Activated CD8-positive, alpha-beta memory T cell treated with anti-CD3 and anti-CD28 coated beads for 24 hours (primary cell): ENCODE measurements around the gene OR2AG1.

Experiments used
- DNase-seq: peaks from one replicate; pipeline ENCODE4 v3.0.0-alpha.2; 2020

OR2AG1 gene

GRCh38 chr11:6782720-6783119 lies at the start of gene OR2AG1:
Gene OR2AG1 (plus strand): TSS chr11:6783020. CDS start chr11:6785038, 2,018 bp downstream.
- no peak for DNase-seq

- DNase-seq: no peak
Observed at GRCh38 chr11:6733326-6734275, 49.2 kb upstream of the OR2AG1 start.

GRCh38 chr11:6734616-6735015 lies 48.2 kb upstream of the OR2AG1 start:
- no peak for DNase-seq

- DNase-seq: no peak
Observed at GRCh38 chr11:6735306-6735705, 47.5 kb upstream of the OR2AG1 start.

- DNase-seq: no peak
Observed at GRCh38 chr11:6736495-6737121, 46.2 kb upstream of the OR2AG1 start.

- no peak for DNase-seq
Observed at GRCh38 chr11:6737872-6738466, 44.9 kb upstream of the OR2AG1 start.

- no peak for DNase-seq
Observed at GRCh38 chr11:6738590-6738989, 44.2 kb upstream of the OR2AG1 start.

- DNase-seq: peak; percentile 72
Observed at GRCh38 chr11:6742260-6742659, 40.6 kb upstream of the OR2AG1 start.

- DNase-seq: no peak
Observed at GRCh38 chr11:6745018-6745417, 37.8 kb upstream of the OR2AG1 start.

- DNase-seq: no peak
Observed at GRCh38 chr11:6745465-6746015, 37.3 kb upstream of the OR2AG1 start.

GRCh38 chr11:6746086-6746618 lies 36.7 kb upstream of the OR2AG1 start:
- DNase-seq: peak; percentile 71

- no peak for DNase-seq
Observed at GRCh38 chr11:6746626-6747025, 36.2 kb upstream of the OR2AG1 start.

GRCh38 chr11:6747097-6747668 lies 35.6 kb upstream of the OR2AG1 start:
- DNase-seq: no peak

GRCh38 chr11:6755303-6755952 lies 27.4 kb upstream of the OR2AG1 start:
- no peak for DNase-seq

GRCh38 chr11:6755953-6756347 lies 26.9 kb upstream of the OR2AG1 start:
- DNase-seq: no peak

- DNase-seq: peak; percentile 73
Observed at GRCh38 chr11:6757373-6757967, 25.4 kb upstream of the OR2AG1 start.

GRCh38 chr11:6771926-6772893 lies 10.6 kb upstream of the OR2AG1 start, which contains the start of gene OR2AG2:
Gene OR2AG2 (minus strand): TSS chr11:6771976. CDS start chr11:6768957, 3,019 bp downstream.
- DNase-seq: no peak

- DNase-seq: no peak
Observed at GRCh38 chr11:6778518-6778917, 4.3 kb upstream of the OR2AG1 start.

GRCh38 chr11:6780829-6781228 lies 2.0 kb upstream of the OR2AG1 start:
- no peak for DNase-seq

- DNase-seq: no peak
Observed at GRCh38 chr11:6790546-6790945, 7.7 kb downstream of the OR2AG1 start.
